Measurements from ENCODE around the gene RYR3.

The RYR3 gene

GRCh38 chr15:33320017-33320416 is 9.2 kb downstream of the RYR3 start:
- DNase-seq (ENCODE audit: low read depth), result no peak

- no peak for DNase-seq (ENCODE audit: low read depth)
These were observed 11.3 kb downstream of the RYR3 start for GRCh38 chr15:33322091-33322490.

DNA sequence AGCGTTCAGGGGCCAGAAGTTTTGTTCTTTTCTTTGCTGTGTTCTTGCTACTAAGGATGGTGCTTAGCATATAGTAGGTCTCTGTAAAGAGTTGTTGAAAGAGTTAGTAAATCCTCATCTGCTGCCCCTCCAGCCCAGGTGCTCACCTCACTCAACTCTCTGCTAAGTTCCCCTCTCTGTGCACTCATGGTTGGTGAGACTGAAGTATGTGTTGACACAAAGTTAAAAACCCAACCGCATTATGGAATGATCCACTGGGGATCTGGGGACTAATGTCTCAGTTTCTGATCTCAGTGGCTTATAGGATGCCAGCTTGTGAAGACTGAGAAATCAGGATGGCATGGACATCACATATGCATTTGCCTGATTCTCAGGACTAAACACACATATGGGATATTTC is 13.8 kb downstream of the RYR3 start:
- DNase-seq (ENCODE audit: low read depth), result no peak

GRCh38 chr15:33326908-33327307 is 16.1 kb downstream of the RYR3 start:
- DNase-seq (ENCODE audit: low read depth), result no peak

GRCh38 chr15:33328106-33328505 is 17.3 kb downstream of the RYR3 start:
- DNase-seq (ENCODE audit: low read depth), result no peak

DNA sequence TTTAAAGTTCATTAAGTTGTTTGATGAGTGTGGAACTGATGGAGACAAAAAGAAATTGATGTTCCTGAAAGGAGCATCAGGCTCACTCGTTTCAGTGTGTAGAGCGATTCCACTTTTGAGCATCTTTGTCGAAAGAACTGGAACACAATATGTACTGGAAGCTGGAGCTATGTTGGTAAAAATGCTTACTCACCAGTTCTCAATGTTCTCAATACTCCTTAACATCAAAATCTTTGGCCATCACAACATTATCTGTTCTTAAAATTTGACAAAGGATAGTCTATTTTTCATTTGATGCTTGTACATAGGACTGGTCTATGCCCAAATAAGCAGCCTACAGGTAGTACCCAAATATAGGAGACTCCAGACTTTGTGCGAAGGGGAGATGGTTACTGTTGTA is 18.7 kb downstream of the RYR3 start:
- DNase-seq (ENCODE audit: low read depth), result no peak

DNA sequence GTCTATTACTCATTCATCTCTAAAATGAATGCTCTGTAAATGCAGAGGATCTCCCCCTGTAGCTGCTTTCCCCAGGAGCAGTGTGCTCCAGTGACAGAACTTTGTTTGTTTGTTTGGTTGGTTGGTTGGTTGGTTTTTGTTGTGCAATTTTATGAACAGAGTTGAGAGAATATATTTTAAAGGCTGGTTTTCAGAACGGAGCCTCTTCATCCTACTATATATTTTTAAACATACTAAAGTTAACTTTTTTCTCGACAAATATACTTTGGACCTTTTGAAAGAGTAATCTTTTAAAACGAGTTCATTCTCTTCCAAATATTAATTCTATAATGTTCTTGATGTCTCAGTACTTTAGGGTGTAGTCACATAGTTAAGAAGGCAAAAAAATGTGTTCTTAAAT is 20.2 kb downstream of the RYR3 start:
- DNase-seq (ENCODE audit: low read depth), result no peak

- DNase-seq (ENCODE audit: low read depth), result no peak
These were observed 31.2 kb downstream of the RYR3 start for GRCh38 chr15:33341953-33342352.

GRCh38 chr15:33343275-33343674 is 32.5 kb downstream of the RYR3 start:
- DNase-seq (ENCODE audit: low read depth), result no peak

GRCh38 chr15:33344111-33344510 is 33.3 kb downstream of the RYR3 start:
- no peak for DNase-seq (ENCODE audit: low read depth)

- no peak for DNase-seq (ENCODE audit: low read depth)
These were observed 33.8 kb downstream of the RYR3 start for GRCh38 chr15:33344530-33344929.

- DNase-seq (ENCODE audit: low read depth), result no peak
These were observed 43.6 kb downstream of the RYR3 start for GRCh38 chr15:33354411-33354810.

DNA sequence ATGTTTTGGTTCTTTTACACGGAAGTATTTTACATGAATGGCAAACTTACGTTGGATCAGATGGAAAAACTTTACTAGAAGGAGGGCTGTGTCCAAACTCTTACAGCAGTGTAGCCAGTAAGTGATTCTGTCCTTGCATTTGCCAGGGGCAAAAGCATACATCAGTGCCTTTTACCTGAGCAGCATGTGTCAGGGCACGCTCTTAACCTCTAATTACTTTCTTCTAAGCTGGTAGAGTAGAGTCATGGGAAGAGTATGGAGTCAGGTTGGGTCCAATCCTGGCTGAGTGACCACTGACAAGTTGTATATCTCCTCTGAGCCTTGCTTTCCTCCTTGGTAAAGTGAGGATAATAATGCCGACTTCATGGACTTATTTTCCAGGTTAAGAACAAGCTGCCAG is 47.1 kb downstream of the RYR3 start:
- no peak for DNase-seq (ENCODE audit: low read depth)

- DNase-seq (ENCODE audit: low read depth), result no peak
These were observed 47.5 kb downstream of the RYR3 start for GRCh38 chr15:33358306-33358705.

GRCh38 chr15:33360886-33361285 is 50.1 kb downstream of the RYR3 start:
- no peak for DNase-seq (ENCODE audit: low read depth)

DNA sequence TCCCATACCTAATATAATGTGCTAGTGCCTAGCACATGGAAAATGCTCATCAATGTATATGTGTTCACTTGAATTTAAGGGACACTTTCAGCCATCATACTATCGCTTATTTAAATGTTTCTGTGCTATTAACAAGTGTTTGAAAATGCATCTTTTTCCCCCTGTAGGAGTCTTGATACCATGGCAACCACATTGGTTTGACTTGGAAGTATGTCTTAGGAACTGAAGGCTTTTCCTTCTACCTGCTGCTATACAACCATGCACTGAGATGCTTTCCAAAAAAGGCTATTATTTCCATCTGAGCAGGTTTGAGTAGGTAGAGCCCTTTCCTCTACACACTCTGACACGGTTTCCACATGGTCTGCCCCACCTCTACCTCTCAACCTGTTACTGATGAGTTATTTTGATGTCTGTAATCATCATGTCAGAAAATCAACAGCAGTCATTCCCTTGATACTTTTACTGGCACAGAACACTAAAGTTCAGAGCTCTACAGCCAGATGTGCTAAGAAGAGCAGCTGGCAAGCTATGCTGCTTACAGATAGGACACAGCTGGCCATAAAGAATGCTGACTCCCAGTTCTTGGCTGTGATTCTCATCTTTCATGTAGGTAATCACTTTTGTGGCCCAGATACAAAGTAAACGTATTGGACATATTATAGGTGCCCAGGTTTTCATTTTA is 59.3 kb downstream of the RYR3 start:
- no peak for DNase-seq (ENCODE audit: low read depth)

- no peak for DNase-seq (ENCODE audit: low read depth)
These were observed 59.9 kb downstream of the RYR3 start for GRCh38 chr15:33370623-33371020.

- DNase-seq (ENCODE audit: low read depth), result no peak
These were observed 60.4 kb downstream of the RYR3 start for GRCh38 chr15:33371159-33371558.

GRCh38 chr15:33374226-33374914 is 63.6 kb downstream of the RYR3 start:
- no peak for DNase-seq (ENCODE audit: low read depth)

GRCh38 chr15:33375236-33375635 is 64.5 kb downstream of the RYR3 start:
- no peak for DNase-seq (ENCODE audit: low read depth)

- DNase-seq (ENCODE audit: low read depth), result no peak
These were observed 66.4 kb downstream of the RYR3 start for GRCh38 chr15:33377204-33377603.

GRCh38 chr15:33378866-33379480 is 68.2 kb downstream of the RYR3 start:
- DNase-seq (ENCODE audit: low read depth), result no peak

DNA sequence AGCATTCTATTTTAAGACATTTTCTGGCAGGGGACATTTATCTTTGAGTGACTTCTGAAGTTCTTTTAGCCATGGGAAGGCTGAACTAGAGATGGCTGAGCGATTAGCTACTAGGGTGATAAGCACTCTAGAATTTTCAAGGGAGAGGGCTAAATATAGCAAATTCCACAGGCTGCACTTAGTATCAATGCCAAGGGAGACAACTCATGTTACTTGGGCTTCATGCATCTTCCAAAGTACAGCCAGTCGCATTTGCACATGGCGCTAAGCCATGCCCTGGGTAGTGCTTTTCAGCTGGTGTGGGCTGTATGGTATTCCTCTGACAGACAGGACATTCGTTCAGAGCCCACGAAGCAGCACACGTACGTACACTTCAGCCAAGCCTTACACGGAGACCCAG is 69.6 kb downstream of the RYR3 start:
- DNase-seq (ENCODE audit: low read depth), result no peak

- DNase-seq (ENCODE audit: low read depth), result no peak
These were observed 71.7 kb downstream of the RYR3 start for GRCh38 chr15:33382491-33382890.
